Astrocyte (in vitro differentiated cells and primary cell): ENCODE data around the gene OR9G4. TPM values are rescaled to one million over a fixed set of nuclear protein-coding genes. Genes with fewer than 3 reads are reported as not detected.

Experiments
- microRNA-seq: library from miRNA; unstranded; fragments of <30 nt; microRNA quantifications from one replicate; pipeline ENCODE4 v1.2.0, GENCODE V29; 2020
- total RNA-seq: library from RNA; stranded (reverse); gene quantifications from 2 replicates; pipeline ENCODE4 v1.2.1, GENCODE V29; 2021

The OR9G4 gene
- total RNA-seq, 1 donor from 2014 or later = not detected

Small RNA genes lying within 50 kb of the gene (microRNA-seq; reads per million reads assigned to microRNA genes)
- not detected for gene MIR6128

Other genes starting within 250 kb of the OR9G4 start
- gene OR5M11, start 205.4 kb downstream of the OR9G4 start, total RNA-seq = not detected in 2 replicates
- gene OR5M10, start 171.0 kb downstream of the OR9G4 start, total RNA-seq = not detected in 2 replicates
- gene OR5M1, start 133.8 kb downstream of the OR9G4 start, total RNA-seq = not detected in 2 replicates
- not detected in 2 replicates for gene OR5AP2, start 106.3 kb downstream of the OR9G4 start, total RNA-seq
- not detected in 2 replicates for gene OR5AR1, start 85.0 kb downstream of the OR9G4 start, total RNA-seq
- not detected in 2 replicates for gene OR9G1, start 49.6 kb downstream of the OR9G4 start, total RNA-seq
- gene OR5AK2, start 240.2 kb upstream of the OR9G4 start, total RNA-seq = not detected in 2 replicates